NCI-H1417 treated with DMSO at 0.1 percent for 48 hours (cell line): ENCODE measurements around the gene SYK.
"Not testable (repeated sequence)": the region's sequence is repeated elsewhere in the genome, so short reads cannot be mapped to it uniquely, and the experiment has no call there.

Source experiments
- DNase-seq: peaks from one replicate; lab custom pipeline; 2025; lab: John Stamatoyannopoulos, UW

Gene SYK

DNA sequence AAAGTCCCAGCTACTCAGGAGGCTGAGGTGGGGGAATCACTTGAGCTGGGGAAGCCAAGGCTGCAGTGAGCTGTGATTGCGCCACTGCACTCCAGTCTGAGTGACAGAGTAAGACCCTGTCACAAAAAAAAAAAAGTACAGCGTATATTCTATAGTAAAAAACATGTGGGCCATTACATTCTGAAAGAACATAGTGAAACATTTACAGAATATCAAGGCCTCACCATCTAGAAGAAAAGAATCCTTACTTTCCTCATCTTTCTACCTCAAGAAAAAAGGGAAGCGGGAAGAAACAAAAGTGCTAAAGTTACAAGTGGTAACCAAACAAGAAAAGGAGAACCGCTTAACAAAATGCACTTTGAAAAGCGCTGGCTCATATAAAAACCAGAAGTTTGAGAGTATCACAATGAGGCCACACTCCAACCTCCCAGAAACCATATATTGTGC lies 5.7 kb upstream of the SYK start:
- no peak for DNase-seq

- DNase-seq = no peak
Measured at GRCh38 chr9:90799271-90799852, 2.3 kb upstream of the SYK start.

GRCh38 chr9:90801973-90802322 lies 329 bp downstream of the SYK start:
- DNase-seq = no peak

DNA sequence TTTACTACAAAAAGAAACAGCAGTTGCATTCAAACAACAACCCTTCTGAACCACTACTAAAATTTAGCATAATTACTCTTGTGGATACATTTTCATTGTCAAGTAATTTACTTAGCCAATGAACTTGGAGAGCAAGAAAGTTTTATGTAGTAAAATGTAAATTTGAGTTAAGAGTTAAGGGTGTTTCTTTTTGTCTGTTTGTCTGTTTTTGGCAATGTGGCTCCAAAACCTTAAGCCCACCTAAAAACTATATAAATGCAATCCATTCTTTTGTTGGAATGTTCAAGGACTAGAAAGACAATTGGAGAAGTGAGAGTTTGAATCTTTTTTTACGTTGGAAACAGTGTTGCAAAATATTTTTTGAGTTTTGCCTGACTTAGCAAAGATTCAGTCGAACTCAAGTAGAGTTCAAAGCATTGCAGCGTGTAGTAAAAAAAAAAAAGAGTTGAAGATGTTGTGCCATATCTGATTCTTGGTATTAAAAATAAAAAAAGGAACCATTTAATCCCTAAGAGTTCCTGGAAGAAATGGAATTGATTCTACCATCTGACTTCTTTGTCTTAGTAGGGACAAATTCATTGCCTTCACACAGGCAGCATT lies 867 bp downstream of the SYK start:
- DNase-seq = no peak

GRCh38 chr9:90803860-90804593 lies 2.4 kb downstream of the SYK start:
- DNase-seq = no peak

DNA sequence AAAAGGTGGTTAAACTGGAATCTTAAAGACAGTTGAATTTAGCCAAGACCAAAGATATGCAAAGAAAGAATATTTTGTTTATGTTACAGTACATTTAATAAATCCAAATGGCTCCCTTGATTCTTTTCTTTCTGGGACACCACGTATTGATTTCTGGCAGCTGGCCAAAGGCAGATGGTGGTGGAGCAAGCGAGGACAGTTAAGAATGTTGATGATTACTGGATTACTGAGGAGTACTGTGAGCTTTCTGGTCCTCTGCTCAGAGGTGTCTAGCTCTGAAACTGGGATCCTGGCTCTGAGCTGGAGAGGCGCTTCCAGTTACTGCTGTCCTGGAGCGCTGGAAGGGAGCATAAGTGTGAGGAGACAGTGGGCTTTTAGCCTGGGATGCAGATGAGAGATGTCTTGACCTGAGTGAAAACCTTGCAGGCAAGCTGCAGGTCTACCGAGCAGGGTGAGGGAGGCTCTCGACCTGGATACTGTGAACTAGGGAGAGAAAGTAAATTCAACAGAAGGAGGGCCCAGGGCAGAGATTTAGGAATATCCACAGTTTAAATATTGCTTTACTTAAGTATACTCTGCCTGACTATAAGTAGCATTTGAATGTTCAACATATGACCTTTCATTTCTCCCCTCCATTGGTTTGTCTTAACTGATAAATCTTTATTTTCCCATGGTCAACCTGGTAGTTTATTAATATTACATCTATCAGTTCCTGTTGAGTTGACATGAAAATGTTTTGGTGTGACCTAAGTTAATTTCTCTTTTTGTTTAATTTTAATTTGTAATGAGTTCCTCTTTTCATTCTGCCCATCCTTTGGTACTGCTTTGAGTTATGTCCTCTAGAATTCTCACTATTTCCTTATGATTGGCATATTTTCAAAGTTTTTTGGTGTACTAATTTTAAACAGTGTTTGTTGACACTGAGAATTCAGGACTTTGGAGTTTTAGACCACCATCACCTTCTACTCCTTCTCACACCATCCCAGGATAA lies 3.7 kb downstream of the SYK start:
- no peak for DNase-seq

- DNase-seq = no peak
Measured at GRCh38 chr9:90807006-90807405, 5.4 kb downstream of the SYK start.

DNA sequence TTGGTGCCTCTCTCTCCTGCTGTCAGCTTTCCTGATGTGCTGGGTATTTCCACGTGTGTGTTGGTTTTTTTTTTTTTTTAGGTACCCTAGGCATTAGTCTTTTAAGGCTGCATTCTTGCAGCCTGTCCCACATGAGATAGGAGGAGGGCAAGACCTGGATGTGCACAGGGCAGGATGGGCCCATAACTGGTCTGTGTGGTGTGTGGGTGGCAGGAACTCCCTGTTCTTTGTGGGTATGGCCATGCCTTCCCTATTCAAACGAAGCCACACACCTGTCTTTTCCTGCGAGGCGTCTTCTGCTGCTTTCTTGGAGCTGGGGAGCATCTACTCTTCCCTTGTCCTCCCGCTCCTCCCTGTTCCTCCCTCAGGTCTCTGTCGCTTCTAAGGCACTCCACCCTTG lies 6.8 kb downstream of the SYK start:
- no peak for DNase-seq

- no peak for DNase-seq
Measured at GRCh38 chr9:90808890-90809685, 7.5 kb downstream of the SYK start.

DNA sequence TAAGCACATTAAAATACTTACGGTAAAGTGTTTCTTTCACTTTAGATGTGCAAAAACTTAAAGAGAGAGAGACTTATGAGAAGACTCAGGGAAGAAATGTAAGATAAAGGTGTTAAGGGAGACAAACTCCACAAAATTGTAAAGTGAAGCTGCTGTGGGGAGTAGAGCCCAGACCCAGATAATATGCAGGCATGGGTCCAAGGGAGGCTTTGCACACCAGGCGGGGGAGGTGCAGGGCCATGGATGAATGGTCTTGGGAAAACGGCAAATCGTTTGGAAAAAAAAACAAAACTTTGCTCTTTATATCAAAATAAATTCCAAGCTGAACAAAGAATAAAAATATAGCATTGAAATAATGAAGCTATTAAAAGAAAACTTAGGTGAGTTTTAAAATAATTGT lies 9.1 kb downstream of the SYK start:
- no peak for DNase-seq

DNA sequence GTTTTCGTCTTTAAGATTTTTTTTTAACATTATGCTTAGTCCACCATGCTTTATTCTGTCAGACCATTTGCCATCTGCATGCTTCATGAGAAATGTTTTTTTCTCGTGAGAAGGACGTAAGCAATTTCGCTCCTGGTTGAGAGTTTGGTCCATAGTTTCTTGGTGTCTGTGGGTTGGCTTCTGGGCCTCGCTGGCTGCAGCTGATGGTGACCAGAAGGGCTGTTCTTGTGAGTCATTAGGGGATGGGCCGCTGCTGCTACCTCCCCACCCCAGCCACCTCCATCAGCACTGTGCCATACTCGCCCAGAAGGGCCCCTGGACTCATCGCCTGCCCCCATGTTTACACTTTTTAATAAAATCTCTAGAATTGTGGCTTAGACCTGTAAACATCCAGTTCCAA lies 11.4 kb downstream of the SYK start:
- DNase-seq = no peak

DNA sequence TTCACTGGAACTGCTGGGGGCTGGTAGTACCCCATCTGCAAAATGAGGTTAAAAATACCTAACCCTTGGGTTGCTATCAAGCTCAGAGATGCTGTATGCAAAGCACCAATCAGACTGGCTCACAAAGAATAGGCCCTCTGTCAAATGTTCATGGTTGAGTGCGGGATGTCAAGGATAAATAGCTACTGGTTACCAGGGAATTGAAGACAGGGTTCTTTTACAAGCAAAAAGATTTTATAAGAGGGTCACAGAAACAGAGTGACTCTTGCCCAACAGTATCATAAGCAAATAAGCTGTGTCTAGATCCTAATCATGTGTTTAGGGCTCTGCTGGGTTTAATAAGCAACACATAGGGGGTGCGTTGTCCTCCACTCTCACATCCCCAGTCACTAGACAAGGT lies 11.9 kb downstream of the SYK start:
- no peak for DNase-seq

GRCh38 chr9:90814355-90814754 lies 12.7 kb downstream of the SYK start:
- DNase-seq = no peak

- DNase-seq = no peak
Measured at GRCh38 chr9:90815183-90815943, 13.7 kb downstream of the SYK start.

GRCh38 chr9:90815944-90816357 lies 14.3 kb downstream of the SYK start:
- DNase-seq = no peak

DNA sequence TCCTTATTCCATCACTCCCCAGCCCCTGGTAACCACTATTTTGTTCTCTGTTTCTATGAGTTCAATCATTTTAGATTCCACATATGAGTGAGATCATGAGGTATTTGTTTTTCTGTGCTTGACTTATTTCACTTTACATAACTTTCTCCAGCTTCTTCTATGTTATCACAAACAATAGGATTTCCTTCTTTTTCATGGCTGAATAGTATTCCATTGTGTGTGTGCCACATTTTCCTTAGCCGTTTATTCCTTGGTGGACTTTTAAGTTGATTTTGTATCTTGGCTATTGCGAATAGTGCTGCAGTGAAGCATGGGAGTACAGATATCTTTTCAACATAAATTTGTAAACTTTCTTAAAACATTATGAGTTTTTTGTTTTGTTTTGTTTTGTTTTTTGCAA lies 15.1 kb downstream of the SYK start:
- no peak for DNase-seq

DNA sequence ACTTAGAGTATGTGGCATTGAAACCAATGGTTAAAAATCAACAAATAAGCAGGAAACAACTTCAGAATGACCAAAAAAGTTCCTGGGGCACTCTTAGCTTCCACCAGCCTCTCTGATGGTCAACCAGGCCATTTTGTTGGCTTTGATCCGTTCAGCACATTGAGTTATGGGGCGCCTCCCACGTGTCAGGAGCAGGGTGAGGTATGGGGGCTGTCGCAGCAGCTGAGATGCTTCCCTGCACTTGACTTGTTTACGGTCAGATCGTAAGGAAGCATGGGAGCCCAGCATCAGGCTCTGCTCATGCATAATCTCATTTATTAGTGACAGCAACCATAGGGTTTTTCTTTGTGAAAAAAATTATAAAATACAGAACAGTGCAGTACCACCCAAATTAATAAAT lies 16.7 kb downstream of the SYK start:
- DNase-seq = no peak

DNA sequence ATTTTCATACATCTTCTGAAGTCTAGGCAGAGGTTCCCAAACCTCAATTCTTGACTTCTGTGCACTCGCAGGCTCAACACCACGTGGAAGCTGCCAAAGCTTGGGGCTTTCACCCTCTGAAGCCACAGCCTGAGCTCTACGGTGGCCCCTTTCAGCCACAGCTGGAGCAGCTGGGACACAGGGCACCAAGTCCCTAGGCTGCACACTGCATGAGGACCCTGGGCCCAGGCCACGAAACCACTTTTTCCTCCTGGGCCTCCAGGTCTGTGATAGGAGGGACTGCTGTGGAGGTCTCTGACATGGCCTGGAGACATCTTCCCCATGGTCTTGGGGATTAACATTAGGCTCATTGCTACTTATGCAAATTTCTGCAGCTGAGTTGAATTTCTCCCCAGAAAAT lies 18.8 kb downstream of the SYK start:
- DNase-seq = not testable (repeated sequence)

DNA sequence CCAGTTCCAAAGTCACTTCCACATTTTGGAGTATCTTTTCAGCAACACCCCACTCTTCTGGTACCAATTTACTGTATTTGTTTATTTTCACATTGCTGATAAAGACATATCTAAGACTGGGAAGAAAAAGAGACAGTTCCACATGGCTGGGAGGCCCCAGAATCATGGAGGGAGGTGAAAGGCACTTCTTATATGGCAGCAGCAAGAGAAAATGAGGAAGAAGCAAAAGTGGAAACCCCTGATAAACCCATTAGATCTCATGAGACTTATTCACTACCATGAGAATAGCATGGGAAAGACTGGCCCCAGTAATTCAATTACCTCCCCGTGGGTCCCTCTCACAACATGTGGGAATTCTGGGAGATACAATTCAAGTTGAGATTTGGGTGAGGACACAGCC lies 19.6 kb downstream of the SYK start:
- DNase-seq = not testable (repeated sequence)

- DNase-seq = no peak
Measured at GRCh38 chr9:90821697-90822096, 20.1 kb downstream of the SYK start.

GRCh38 chr9:90822866-90823265 lies 21.2 kb downstream of the SYK start:
- DNase-seq = no peak
